Heart right ventricle (tissue), 16 donors: ENCODE measurements around the gene KLK8. TPM values are rescaled to one million over a fixed set of nuclear protein-coding genes. Genes with fewer than 3 reads are reported as not detected.

Experiments used
- ATAC-seq, 8 donors: fragments of 200-7000 bp; cut with Tn5 transposase; one replicate each; pipeline ENCODE4 v1.9.1; 2020; ENCODE audit warnings: mild to moderate bottlenecking in 8 of 8, moderate library complexity in 8 of 8, moderate number of reproducible peaks in 1 of 8
- DNase-seq, 2 donors: peaks; one replicate each; pipeline ENCODE4 v3.0.0-alpha.2; 2020
- H3K27ac ChIP-seq, 10 donors: fragments of 200-600 bp; sonication (generic) in 2 of 10; one replicate each; pipeline versions ENCODE4 v1.5.0 to v1.8.0; 2020 to 2022; ENCODE audit warnings: mild to moderate bottlenecking in 3 of 10
- H3K27me3 ChIP-seq, 7 donors: fragments of 200-600 bp; one replicate each; pipeline ENCODE4 v1.8.0; 2021 to 2022; ENCODE audit warnings: mild to moderate bottlenecking in 2 of 7
- H3K36me3 ChIP-seq, 9 donors: fragments of 200-600 bp; sonication (generic) in 1 of 9; one replicate each; pipeline versions ENCODE4 v1.5.0 to v1.8.0; 2020 to 2022; ENCODE audit warnings: mild to moderate bottlenecking in 2 of 9
- H3K4me1 ChIP-seq, 9 donors: fragments of 200-600 bp; sonication (generic) in 1 of 9; one replicate each; pipeline versions ENCODE4 v1.5.0 to v1.8.0; 2020 to 2022; ENCODE audit warnings: mild to moderate bottlenecking in 4 of 9
- H3K4me3 ChIP-seq, 10 donors: fragments of 200-600 bp; sonication (generic) in 2 of 10; one replicate each; pipeline versions ENCODE4 v1.5.0 to v1.8.0; 2020 to 2022; ENCODE audit warnings: mild to moderate bottlenecking in 7 of 10, moderate library complexity in 2 of 10
- H3K9me3 ChIP-seq, 11 donors: fragments of 200-600 bp in 10 of 11; sonication (generic) in 2 of 11; one replicate each; pipeline versions ENCODE4 v1.5.0 to v1.8.0; 2013 to 2022; ENCODE audit warnings: mild to moderate bottlenecking in 2 of 11, control low read depth in 1 of 11, moderate library complexity in 1 of 11
- WGBS, 2 donors: extraction: QIAGEN DNeasy Blood & Tissue Kit; methylation state at CpG; one replicate each; pipeline ENCODE4 v1.1.7; 2013; ENCODE audit warnings: inconsistent platforms in 1 of 2; 5-methylcytosine and 5-hydroxymethylcytosine counted together
- intact Hi-C, 10 donors: fragments of 100-400 bp; cut with DNase I; formaldehyde crosslinking; loops; one replicate each; pipeline versions ENCODE4 v1.11.1 to v1.14.2; 2022
- polyA plus RNA-seq, 2 donors: library from polyadenylated mRNA; stranded (reverse); fragments of 200-250 nt; gene quantifications; one replicate each; pipeline ENCODE4 v1.2.3, GENCODE V29; 2013
- total RNA-seq, 10 donors: library from RNA; stranded (reverse); fragmentation: NEBNext Ultra II Directional in 3 of 10; extraction: Animal tissue kit (Norgen Biotek cat#: 25700) in 3 of 10; gene quantifications; one replicate each; pipeline versions ENCODE4 v1.2.1 to v1.2.4, GENCODE V29; 2021 to 2023
- TF ChIP-seq, protein P1 (sequence below), 9 donors: fragments of 200-600 bp; sonication (generic) in 2 of 9; IDR thresholded peaks; one replicate each; pipeline versions ENCODE4 v1.5.0 to v1.8.0; 2021 to 2022; ENCODE audit warnings: antibody characterized with exemption in 9 of 9, mild to moderate bottlenecking in 5 of 9, moderate library complexity in 1 of 9
- donor health status: Arrhythmogenic right ventricular cardiomyopathy.
- donor health status: ischemic (EF 13 %, LVEDD 7.1; RV severe dilation, severe dysfunction).
- donor health status: healthy with polysubstance abuse.
- donor health status: DM: no; HTN: yes; CAD: no.
- donor health status: DM: no; HTN: no; CAD: no.
- donor health status: ischemic (EF 25% LVEDD 6.9; RV normal size, moderate dysfunction).
- donor health status: ischemic (EF 25% LVEDD 5.7; RV mildly dilated, moderate dysfunction).
- donor health status: healthy.
- donor health status: DM: yes; HTN: yes; CAD: no.
- donor health status: Ischemic cardiomyopathy.
- donor health status: ischemic (EF 35%, LVEDD 5.7; RV mildly dilated, moderate dysfunction).
- donor health status: nonischemic (EF 11% LVEDD 7.7; RV severe dilation, severe dysfunction).
- donor health status: DM: yes; HTN: yes; CAD: no.
- donor health status: PGD.
- donor health status: ischemic (EF 29% LVEDD 5.4; RV normal size, mild dysfunction).
- donor health status: nonischemic (EF 23%, LVEDD 6.1; RV moderate dilation, normal function).

KLK8 gene
- total and polyA plus RNA-seq, 12 donors: not detected

DNA sequence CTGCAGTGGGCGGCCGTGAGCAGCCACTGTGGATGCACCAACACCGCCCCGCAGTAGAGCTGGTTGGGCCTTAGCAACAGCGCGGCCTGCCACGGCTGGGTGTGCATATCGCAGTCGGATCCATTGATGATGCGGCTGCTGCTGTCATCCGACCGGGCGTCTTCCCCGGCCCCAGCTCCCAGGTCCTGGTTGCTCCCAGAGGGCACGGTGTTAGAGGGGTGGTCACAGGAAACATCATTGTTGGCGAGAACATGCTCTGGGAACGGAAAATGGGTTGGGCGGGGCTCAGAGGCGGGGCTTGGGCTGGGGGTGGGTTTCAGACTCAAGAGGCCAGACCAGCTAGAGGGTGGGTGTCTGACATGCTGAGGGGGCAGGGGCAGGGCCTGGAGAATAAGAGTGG lies 51.5 kb downstream of the KLK8 start:
- intact Hi-C loops: no loop called here
- H3K36me3 ChIP-seq: no peaks in the 10 kb centered on the region
- H3K9me3 ChIP-seq: no peaks in the 10 kb centered on the region
- no peak for ATAC-seq
- H3K4me3 ChIP-seq: no peak overlapping the region
- H3K27me3 ChIP-seq: peaks cover 0 to 38% (median 22%) of the 10 kb centered on the region in 7 donors
- TF ChIP-seq, protein P1, sequence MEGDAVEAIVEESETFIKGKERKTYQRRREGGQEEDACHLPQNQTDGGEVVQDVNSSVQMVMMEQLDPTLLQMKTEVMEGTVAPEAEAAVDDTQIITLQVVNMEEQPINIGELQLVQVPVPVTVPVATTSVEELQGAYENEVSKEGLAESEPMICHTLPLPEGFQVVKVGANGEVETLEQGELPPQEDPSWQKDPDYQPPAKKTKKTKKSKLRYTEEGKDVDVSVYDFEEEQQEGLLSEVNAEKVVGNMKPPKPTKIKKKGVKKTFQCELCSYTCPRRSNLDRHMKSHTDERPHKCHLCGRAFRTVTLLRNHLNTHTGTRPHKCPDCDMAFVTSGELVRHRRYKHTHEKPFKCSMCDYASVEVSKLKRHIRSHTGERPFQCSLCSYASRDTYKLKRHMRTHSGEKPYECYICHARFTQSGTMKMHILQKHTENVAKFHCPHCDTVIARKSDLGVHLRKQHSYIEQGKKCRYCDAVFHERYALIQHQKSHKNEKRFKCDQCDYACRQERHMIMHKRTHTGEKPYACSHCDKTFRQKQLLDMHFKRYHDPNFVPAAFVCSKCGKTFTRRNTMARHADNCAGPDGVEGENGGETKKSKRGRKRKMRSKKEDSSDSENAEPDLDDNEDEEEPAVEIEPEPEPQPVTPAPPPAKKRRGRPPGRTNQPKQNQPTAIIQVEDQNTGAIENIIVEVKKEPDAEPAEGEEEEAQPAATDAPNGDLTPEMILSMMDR (IDR thresholded peaks at IDR 0.05): no peak
- 54 to 68% methylated on average over 19 of the region's 19 CpGs for WGBS, 2 donors
- no peak overlapping the region for H3K27ac ChIP-seq
- DNase-seq: no peak
- H3K4me1 ChIP-seq: no peaks in the 10 kb centered on the region

DNA sequence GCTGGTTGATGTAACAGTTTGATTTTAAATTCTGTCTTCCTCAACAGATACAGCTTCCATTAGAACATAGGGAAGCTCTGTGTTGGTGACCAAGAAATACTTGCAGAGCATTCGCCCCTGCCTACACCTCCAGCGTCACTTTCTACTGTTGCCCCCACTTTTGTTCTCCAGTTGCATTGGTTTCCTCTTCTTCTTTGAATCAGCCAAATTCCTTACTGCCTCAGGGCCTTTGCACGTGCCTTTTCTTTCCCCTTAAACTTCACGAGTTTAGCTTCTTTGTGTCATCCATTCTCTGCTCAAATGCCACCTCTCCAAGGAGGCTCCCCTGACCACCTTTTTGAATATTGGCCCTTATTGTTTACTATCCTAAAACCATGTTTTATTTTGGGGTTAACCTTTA lies 54.3 kb downstream of the KLK8 start:
- DNase-seq: no peak
- Histone ChIP-seq H3K4me3 (no peak overlapping the region), H3K36me3 (no peaks in the 10 kb centered on the region), H3K4me1 (no peaks in the 10 kb centered on the region), H3K27ac (no peak overlapping the region), H3K9me3 (peaks cover 0 to 4% (median 0%) of the 10 kb centered on the region in 11 donors), H3K27me3 (peaks cover 0 to 34% (median 7%) of the 10 kb centered on the region in 7 donors)
- intact Hi-C loops: no loop called here
- TF ChIP-seq, protein P1 (IDR thresholded peaks at IDR 0.05): no peak
- WGBS, 2 donors: 75 to 82% methylated on average over 4 of the region's 4 CpGs
- ATAC-seq: no peak

Other genes with a start within 250 kb of the KLK8 start
- gene GPR32, start 231.1 kb downstream of the KLK8 start, total RNA-seq: not detected
- gene GPR32, start 231.1 kb downstream of the KLK8 start, polyA plus RNA-seq: not detected
- gene ACP4, start 211.2 kb downstream of the KLK8 start, total RNA-seq: not detected
- not detected for gene ACP4, start 211.2 kb downstream of the KLK8 start, polyA plus RNA-seq
- gene KLK1, start 177.8 kb downstream of the KLK8 start, total RNA-seq: under 1 TPM in 6 of 10 donors, not detected in 4; 0.42 to 0.85 (median 0.64) TPM
- gene KLK1, start 177.8 kb downstream of the KLK8 start, polyA plus RNA-seq: under 1 TPM; 0.39 to 0.80 TPM
- gene KLK15, start 168.0 kb downstream of the KLK8 start, total RNA-seq: not detected
- gene KLK15, start 168.0 kb downstream of the KLK8 start, polyA plus RNA-seq: not detected
- gene KLK3, start 146.7 kb downstream of the KLK8 start, total RNA-seq: not detected
- gene KLK3, start 146.7 kb downstream of the KLK8 start, polyA plus RNA-seq: not detected
- not detected for gene KLK2, start 128.2 kb downstream of the KLK8 start, total RNA-seq
- gene KLK2, start 128.2 kb downstream of the KLK8 start, polyA plus RNA-seq: not detected
- gene KLK4, start 90.2 kb downstream of the KLK8 start, total RNA-seq: not detected
- not detected for gene KLK4, start 90.2 kb downstream of the KLK8 start, polyA plus RNA-seq
- gene KLK5, start 48.6 kb downstream of the KLK8 start, total RNA-seq: not detected
- gene KLK5, start 48.6 kb downstream of the KLK8 start, polyA plus RNA-seq: not detected
- gene KLK6, start 32.0 kb downstream of the KLK8 start, total RNA-seq: not detected
- not detected for gene KLK6, start 32.0 kb downstream of the KLK8 start, polyA plus RNA-seq
- not detected for gene KLK7, start 17.7 kb downstream of the KLK8 start, total RNA-seq
- gene KLK7, start 17.7 kb downstream of the KLK8 start, polyA plus RNA-seq: under 1 TPM in 1 of 2 donors, not detected in 1; 0.04 TPM
- 1 to 10 TPM in 1 of 10 donors, under 1 TPM in 4, not detected in 5; 0.16 to 1.8 (median 0.38) TPM for gene KLK10, start 18.1 kb upstream of the KLK8 start, total RNA-seq
- gene KLK10, start 18.1 kb upstream of the KLK8 start, polyA plus RNA-seq: under 1 TPM in 1 of 2 donors, not detected in 1; 0.49 TPM
- under 1 TPM in 4 of 10 donors, not detected in 6; 0.27 to 0.46 (median 0.36) TPM for gene KLK11, start 25.0 kb upstream of the KLK8 start, total RNA-seq
- gene KLK11, start 25.0 kb upstream of the KLK8 start, polyA plus RNA-seq: under 1 TPM; 0.51 to 0.59 TPM
- gene KLK12, start 33.4 kb upstream of the KLK8 start, total RNA-seq: not detected
- gene KLK12, start 33.4 kb upstream of the KLK8 start, polyA plus RNA-seq: not detected
- under 1 TPM in 1 of 10 donors, not detected in 9; 0.32 TPM for gene KLK13, start 63.5 kb upstream of the KLK8 start, total RNA-seq
- gene KLK13, start 63.5 kb upstream of the KLK8 start, polyA plus RNA-seq: 1 to 10 TPM in 1 of 2 donors, not detected in 1; 1.3 TPM
- gene KLK14, start 81.3 kb upstream of the KLK8 start, total RNA-seq: 1 to 10 TPM in 1 of 10 donors, under 1 TPM in 5, not detected in 4; 0.26 to 1.2 (median 0.58) TPM
- gene KLK14, start 81.3 kb upstream of the KLK8 start, polyA plus RNA-seq: under 1 TPM; 0.20 to 0.44 TPM
- 1 to 10 TPM; 2.0 to 5.6 (median 3.2) TPM for gene CTU1, start 106.8 kb upstream of the KLK8 start, total RNA-seq
- gene CTU1, start 106.8 kb upstream of the KLK8 start, polyA plus RNA-seq: 1 to 10 TPM; 2.6 to 4.1 TPM
- 1 to 10 TPM in 6 of 10 donors, under 1 TPM in 3, not detected in 1; 0.41 to 7.0 (median 1.1) TPM for gene SIGLEC9, start 123.3 kb upstream of the KLK8 start, total RNA-seq
- gene SIGLEC9, start 123.3 kb upstream of the KLK8 start, polyA plus RNA-seq: 1 to 10 TPM; 1.0 to 1.8 TPM
- gene SIGLEC7, start 140.7 kb upstream of the KLK8 start, total RNA-seq: 1 to 10 TPM in 2 of 10 donors, under 1 TPM in 6, not detected in 2; 0.15 to 2.9 (median 0.56) TPM
- gene SIGLEC7, start 140.7 kb upstream of the KLK8 start, polyA plus RNA-seq: 1 to 10 TPM; 1.2 to 1.3 TPM
- gene CD33, start 223.5 kb upstream of the KLK8 start, total RNA-seq: 10 to 100 TPM in 1 of 10 donors, 1 to 10 TPM in 6, under 1 TPM in 3; 0.51 to 16.6 (median 1.8) TPM
- gene CD33, start 223.5 kb upstream of the KLK8 start, polyA plus RNA-seq: 1 to 10 TPM; 2.1 to 5.0 TPM
- not detected for gene SIGLECL1, start 249.5 kb upstream of the KLK8 start, total RNA-seq
- not detected for gene SIGLECL1, start 249.5 kb upstream of the KLK8 start, polyA plus RNA-seq